Central memory CD4-positive, alpha-beta T cell (primary cell): Measurements from ENCODE around the gene TAF4.
A peak's percentile ranks its signal among the peaks of the same experiment; 100 is the strongest.
"Not testable (repeated sequence)": the region's sequence is repeated elsewhere in the genome, so short reads cannot be mapped to it uniquely, and the experiment has no call there.

Source experiments
- DNase-seq: peaks from one replicate; pipeline ENCODE4 v3.0.0; 2022

TAF4 gene

DNA sequence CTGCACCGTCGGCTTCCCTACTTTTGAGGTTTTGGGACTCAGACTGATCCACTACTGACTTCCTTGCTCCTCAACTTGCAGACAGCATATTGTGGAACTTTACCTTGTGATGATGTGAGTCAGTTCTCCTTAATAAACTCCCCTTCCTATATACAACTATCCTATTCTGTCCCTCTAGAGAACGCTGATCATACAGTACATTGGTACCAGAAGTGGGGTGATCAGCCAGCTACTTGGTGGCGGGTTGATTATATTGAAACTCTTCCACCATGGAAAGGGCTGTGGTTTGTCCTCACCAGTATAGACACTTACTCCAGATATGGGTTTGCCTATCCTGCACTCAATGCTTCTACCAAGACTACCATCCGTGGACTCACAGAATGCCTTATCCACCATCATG lies 7.6 kb upstream of the TAF4 start:
- no peak for DNase-seq

GRCh38 chr20:62071669-62072430 lies 6.2 kb upstream of the TAF4 start:
- not testable (repeated sequence) for DNase-seq

DNA sequence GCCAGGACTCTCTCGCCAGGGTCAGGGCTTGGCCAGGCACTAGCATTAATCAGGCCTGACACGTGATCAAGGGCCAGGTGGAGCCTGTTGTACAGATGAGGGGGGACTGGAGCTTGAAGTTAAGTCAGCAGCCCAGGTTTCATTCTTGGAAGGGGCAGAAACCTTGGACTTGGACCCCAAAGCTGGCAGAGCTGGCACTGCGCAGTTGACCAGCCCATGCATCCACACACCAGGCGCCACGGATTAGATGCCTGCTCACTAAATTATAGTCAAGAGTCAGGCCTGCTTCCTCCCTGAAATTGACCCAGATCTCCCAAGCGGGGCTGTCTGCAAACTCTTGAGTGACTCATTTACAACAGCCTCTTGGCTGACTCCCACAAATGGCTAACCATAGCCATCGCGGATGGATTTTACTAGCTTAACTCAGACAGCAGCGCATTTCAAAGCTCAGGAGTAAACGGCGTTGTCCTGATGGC lies 4.1 kb upstream of the TAF4 start:
- DNase-seq, result no peak

DNA sequence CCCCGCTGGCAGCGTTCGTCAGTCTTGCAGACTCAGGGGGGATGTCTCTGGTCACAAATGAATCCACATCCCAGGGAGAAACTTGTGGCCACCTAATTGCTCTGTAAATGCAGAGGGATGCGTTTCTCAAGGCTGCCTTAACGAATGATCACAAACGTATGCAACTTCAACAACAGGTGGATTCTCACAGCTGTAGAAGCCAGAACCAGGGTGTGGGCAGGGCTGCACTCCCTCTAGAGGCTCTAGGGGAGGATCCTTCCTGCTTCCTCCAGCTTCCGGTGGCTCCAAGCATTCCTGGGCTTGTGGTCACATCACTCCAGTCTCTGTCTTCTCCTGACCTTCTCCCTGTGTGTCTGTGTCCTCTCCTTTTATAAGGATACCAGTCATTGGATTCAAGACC lies 3.3 kb upstream of the TAF4 start:
- no peak for DNase-seq

GRCh38 chr20:62067547-62068260 lies 2.0 kb upstream of the TAF4 start:
- DNase-seq, result no peak

GRCh38 chr20:62066983-62067433 lies 1.3 kb upstream of the TAF4 start:
- DNase-seq, result no peak

DNA sequence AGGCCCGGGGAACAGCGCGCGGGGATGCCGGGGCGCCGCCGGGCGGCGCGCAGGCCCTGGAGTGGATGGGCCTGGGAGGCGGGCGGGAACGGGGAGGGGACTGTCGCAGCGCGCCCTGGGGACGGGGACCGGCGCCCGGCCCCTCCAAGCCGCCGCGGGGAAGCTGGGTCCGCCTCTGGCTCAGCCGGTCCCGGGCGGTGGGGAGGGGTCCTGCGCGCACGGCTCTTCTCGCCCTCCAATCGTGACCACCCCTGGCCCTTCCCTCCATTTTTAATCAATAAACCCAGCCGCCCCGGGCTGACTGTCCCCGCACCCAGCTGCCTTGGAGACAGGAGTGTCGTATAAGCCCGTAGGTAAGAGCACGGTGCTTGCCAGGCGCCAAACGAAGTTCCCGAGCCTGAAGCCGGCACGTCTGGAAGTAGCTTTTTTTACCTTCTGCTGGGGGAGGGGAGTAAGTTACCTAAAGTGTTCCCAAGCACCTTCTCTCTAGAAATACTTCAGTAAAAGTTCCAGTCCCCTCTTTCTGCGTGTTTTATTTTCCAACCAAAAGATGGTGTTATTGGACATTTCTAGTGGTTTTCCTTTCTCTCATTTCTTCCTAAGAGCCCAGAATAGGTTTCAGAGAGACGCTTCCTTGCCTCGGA lies 780 bp upstream of the TAF4 start:
- peak; percentile 37 for DNase-seq

DNA sequence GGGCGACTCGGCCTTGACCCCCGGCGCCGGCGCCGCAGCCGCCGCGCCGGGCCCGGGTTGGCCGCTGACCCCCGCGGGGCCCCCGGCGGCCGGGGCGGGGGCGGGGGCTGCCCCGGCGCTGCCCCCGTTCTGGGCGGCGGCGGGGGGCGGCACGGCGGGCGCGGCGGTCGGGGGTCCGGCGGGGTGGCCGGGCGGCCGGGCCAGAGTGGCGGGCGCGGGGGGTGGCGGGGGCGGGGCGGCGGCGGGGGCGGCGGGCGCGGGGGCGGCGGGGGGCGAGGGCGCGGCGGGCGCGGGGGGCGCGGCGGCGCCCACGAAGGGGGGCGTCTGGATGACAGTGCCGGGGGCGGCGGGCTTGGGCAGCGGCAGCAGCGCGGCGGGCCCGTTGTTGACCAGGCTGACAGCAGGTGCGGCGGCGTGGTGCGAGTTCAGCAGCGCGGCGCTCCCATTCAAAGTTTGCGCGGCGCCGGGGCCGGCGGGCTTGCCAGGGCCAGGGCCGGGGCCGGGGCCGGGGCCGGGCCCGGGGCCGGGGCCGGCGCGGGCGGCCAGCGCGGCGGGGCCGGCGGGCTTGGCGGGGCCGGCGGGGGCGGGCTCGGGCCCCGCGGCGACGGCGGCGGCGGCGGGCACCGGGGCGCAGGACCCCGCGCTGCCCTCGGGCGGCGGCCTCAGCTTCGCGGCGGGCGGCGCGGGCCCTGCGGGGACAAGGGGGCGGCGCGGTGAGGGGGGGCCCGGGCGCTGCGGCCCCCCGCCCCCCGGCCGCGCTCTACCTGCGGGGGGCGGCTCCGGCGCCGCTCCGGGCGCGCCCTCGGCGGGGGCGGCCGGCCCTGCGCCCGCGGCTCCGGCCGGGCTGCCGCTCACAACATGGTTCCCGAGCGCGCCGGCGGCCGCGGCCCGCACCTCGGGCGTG lies 659 bp downstream of the TAF4 start:
- no peak for DNase-seq

DNA sequence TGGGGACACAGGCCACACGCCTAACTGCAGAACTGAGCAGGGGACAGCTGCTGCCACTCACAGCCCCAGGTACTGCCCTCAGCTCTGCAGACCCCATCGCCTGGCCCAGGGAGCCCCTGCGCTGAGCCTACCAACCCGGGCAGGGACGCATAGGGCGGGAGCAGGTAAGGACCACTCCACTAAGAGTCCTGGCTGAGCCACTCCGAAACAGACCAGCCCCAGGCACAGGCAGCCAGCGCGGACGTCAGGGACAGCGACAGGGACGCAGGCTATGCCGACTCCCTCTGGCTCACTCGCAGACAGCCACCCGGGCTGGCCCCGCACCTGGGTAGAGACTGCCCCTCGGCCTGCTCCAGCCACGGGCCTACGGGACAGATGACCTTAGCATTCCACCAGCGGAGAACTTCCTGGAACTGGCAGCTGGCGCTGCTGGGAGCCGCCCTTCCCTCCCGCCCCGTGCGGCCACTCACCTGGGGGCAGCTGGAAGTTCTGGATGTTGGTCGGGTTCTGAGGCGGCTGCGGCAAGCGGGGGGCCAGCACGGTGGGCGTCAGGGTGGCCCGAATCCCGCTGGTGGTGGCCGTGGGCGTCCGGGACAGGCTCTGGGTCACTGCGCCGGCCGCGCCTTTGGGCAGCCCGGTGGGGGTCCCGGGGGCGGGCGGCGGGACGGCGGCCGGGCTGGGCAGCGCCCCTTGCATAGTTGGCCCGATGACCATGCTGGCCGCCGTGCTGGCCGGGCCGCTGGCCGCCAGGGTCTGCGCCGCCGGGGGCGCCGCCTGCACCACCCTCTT lies 1.5 kb downstream of the TAF4 start:
- no peak for DNase-seq

DNA sequence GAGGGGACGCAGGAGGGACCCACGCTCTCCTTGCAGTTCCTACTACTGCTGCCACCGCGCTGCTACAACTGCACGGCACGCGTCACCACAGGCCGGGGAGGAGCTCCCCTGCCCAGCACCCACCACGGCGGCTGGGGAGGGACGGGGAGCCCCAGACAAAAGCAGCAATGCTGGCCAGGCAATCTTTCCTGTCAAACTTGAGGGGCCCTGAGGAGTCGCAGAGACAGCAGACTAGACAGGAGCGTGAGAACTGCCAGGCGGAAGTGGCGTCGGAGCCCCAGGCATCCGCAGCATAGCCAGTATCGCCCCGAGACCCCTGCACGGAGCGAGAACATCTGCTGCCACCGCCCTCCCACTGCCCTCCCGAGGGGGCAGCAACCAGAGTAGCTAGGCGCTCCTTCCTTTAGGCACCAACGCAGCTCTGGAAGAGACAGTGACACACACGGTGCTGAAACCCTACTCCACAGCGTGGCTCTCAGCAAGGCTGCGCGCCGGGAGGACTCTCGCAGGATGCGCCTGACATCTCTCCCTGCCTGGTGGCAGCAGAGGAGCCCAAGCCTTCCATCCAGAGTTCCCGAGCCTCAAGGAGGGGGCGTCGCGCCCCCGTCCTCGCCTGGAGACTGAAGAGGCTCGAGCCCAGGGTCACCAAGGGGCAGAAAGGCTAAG lies 2.2 kb downstream of the TAF4 start:
- DNase-seq, result no peak

- no peak for DNase-seq
These were observed 2.9 kb downstream of the TAF4 start for GRCh38 chr20:62062661-62063314.

- DNase-seq, result no peak
These were observed 3.7 kb downstream of the TAF4 start for GRCh38 chr20:62061851-62062423.

GRCh38 chr20:62060631-62061541 lies 4.8 kb downstream of the TAF4 start:
- DNase-seq, result no peak

DNA sequence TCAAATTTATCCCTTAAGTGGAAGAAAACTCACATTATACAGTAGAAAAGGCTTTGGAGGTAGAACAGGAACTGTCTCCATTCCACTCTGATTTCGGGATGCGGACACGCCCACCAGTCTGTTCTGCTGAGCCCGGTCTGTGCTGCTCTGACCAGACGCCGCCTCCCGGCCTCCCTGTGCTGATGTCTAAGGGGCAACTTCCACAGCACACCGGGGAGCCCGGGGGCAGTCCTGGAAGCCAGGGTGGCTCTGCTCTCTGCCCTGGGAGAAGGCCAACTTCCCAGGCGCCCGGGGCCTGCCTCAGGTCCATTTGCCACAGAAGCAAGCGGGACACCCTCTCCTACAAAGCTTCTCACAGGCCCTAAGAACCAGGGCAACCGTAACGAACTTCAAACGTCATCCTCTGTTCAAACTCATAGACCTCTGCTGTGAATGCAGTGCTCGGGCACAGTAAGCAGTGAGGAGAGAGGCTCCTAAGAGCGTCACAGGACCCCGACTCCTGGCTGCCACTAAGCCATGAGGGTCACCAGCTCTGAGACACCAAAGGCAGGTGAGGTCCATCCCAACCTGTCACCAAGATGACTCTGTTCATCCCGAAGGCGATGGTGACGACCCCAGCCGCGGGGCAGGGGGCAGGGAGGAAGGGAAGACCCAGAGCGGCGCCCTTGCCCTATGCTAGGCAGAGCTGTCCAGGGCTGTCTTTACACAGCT lies 5.6 kb downstream of the TAF4 start:
- no peak for DNase-seq

DNA sequence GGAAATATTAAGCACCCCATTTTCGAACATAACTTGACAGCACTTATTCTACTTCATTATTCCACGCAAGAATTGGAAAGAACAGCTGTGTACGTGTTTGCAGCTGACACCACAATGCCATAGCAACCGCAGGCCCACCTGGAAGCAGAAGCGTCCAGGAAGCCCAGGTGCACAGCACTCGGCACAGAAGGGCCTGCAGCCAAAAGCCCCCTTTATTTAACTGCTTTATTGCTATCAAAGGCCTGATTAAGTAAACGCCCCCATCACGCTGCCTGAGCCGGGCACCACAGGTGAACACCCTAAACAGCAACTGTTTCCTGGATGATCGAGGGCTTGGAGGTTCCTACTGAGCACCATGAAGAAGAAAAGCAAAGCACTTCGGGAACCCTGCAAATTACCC lies 6.3 kb downstream of the TAF4 start:
- DNase-seq, result no peak

GRCh38 chr20:62058941-62059340 lies 6.7 kb downstream of the TAF4 start:
- no peak for DNase-seq

- no peak for DNase-seq
These were observed 8.7 kb downstream of the TAF4 start for GRCh38 chr20:62056975-62057374.

- no peak for DNase-seq
These were observed 9.3 kb downstream of the TAF4 start for GRCh38 chr20:62056377-62056776.

DNA sequence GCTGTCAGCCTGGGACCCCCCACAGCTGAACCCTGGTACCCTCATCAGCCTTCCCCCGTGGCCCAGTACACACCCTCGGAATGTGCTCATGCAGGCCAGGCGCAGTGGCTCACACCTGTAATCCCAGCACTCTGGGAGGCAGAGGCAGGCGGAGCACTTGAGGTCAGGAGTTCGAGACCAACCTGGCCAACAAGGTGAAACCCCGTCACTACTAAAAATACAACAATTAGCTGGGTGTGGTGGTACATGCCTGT lies 9.9 kb downstream of the TAF4 start:
- DNase-seq, result not testable (repeated sequence)
